Daoy (cell line): Measurements from ENCODE around the gene OR6K3. TPM values are rescaled to one million over a fixed set of nuclear protein-coding genes. Genes with fewer than 3 reads are reported as not detected.
A peak's percentile ranks its signal among the peaks of the same experiment; 100 is the strongest.

ENCODE experiments used
- DNase-seq: peaks from one replicate; pipeline ENCODE4 v3.0.0-alpha.2; 2015; ENCODE audit warnings: low read depth
- total RNA-seq: library from RNA; depleted of rRNA; stranded (reverse); fragments of >200 nt; shearing (Covaris generic); gene quantifications from 2 replicates; pipeline ENCODE4 v1.2.3, GENCODE V29; 2014; rRNA removed

The OR6K3 gene
- total RNA-seq, 1 experiment from 2014 or later: not detected

GRCh38 chr1:158687037-158687436 is 33.5 kb downstream of the OR6K3 start:
- no peak for DNase-seq

DNA sequence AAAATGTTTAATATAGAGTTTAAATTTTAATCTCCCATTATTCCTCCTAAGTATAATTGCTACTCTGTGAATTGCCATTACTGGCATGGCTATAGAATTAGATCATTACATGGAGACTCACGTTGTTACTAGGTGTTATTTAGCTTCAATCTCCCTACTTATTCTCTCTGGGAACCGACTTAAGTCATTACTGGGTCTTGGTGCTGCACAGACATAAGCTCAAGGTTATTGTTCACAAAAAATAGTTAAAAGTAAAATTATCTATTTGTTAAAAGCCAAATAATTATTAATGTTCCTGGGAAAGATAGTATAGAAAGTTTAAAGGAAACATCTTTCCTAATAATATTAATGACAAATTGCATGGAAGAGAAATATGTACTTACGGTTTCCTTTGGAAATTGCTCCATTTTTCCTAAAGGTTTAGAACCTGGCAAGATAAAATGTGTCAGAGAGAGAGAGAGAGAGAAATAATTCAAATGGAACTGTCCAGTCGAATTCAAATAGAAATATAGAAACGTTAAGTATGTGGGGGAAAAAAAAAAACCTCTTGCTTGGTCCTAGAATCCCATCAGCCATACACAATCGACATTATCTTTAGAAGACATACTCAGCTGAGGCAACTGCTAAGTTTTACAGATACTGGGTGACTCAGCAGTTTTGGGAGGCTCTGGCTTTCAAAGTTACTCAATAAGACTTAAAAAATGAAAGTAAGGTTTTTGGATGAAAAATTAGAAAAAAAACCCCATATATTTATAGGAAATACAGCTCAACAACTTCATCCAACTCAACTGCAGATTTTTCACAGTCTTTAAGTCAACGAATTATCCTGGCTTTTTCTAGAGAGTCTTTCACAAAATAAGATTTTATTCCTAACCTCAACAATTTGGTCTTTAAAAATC is 34.2 kb downstream of the OR6K3 start, which contains the start of gene SPTA1:
SPTA1 (minus strand) TSS at position 605 of the 899 bp plus-strand sequence; CDS start at position 407, 198 bp downstream.
- no peak for DNase-seq

GRCh38 chr1:158685085-158685484 is 35.4 kb downstream of the OR6K3 start:
- no peak for DNase-seq

DNA sequence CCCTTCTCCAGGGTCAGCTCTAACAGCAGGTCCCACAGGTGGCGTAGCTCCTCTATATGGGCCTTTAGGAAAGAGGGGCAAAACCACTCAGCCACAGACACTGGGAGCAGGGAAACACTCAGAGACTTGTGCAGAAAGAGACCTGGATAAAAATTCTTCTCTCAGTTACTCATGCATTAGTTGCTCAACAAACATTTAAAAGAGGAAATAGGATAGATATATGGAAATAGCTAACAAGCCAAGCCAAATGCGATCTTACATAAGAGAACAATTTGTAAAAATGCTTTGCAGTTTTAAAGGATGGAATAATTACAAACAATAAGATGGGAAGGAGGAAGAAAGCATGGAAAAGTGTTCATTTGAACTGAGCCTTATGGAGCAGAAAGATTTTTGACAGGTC is 38.9 kb downstream of the OR6K3 start:
- no peak for DNase-seq

DNA sequence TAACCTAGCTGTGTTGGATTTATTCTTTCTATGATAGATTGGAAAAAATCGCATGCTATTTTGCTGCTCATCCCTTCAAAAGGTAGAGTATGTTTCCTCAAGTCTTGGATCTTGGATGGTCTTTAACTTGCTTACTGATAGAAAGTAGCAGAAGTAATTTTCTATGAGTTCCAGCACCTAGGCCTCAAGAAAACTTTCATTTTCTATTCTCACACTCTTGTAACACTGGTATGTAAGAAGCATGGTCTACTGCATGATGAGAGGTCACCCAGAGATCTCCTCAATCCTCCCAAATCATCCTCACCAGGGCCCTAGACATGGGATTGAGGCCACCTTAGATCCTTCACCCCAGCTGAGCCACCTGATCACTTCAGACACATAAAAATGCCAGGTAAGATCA is 41.2 kb downstream of the OR6K3 start:
- DNase-seq: no peak

- peak; percentile 17 for DNase-seq
These were observed 44.8 kb downstream of the OR6K3 start for GRCh38 chr1:158675563-158676323.

- no peak for DNase-seq
These were observed 46.2 kb downstream of the OR6K3 start for GRCh38 chr1:158674302-158674701.

Other genes starting within 250 kb of the OR6K3 start
- gene OR10R2, start 248.5 kb downstream of the OR6K3 start, total RNA-seq: not detected in 2 replicates
- not detected in 2 replicates for gene OR6Y1, start 166.3 kb downstream of the OR6K3 start, total RNA-seq
- not detected in 2 replicates for gene OR6P1, start 150.1 kb downstream of the OR6K3 start, total RNA-seq
- gene OR10X1, start 140.8 kb downstream of the OR6K3 start, total RNA-seq: not detected in 2 replicates
- not detected in 2 replicates for gene OR10Z1, start 115.5 kb downstream of the OR6K3 start, total RNA-seq
- gene SPTA1, start 34.0 kb downstream of the OR6K3 start, total RNA-seq: 0.06 and 0.42 TPM in 2 replicates
- not detected in 2 replicates for gene OR6K2, start 20.1 kb downstream of the OR6K3 start, total RNA-seq
- gene OR6K6, start 34.0 kb upstream of the OR6K3 start, total RNA-seq: not detected in 2 replicates
- not detected in 2 replicates for gene OR6N1, start 51.5 kb upstream of the OR6K3 start, total RNA-seq
- not detected in 2 replicates for gene OR6N2, start 60.5 kb upstream of the OR6K3 start, total RNA-seq
- not detected in 2 replicates for gene MNDA, start 110.6 kb upstream of the OR6K3 start, total RNA-seq
- not detected in 2 replicates for gene PYHIN1, start 210.8 kb upstream of the OR6K3 start, total RNA-seq